HG03039 (cell line): Measurements from ENCODE around the gene MGAT3.

Experiments
- ATAC-seq: cut with Tn5 transposase; IDR thresholded peaks from one replicate; pipeline ENCODE4 v1.9.1; 2021; ENCODE audit warnings: mild to moderate bottlenecking, moderate library complexity; ENCODE audit not compliant: unreplicated experiment

The MGAT3 gene

GRCh38 chr22:39470451-39471291 is 13.9 kb downstream of the MGAT3 start:
- ATAC-seq = no peak

GRCh38 chr22:39471381-39472141 is 14.7 kb downstream of the MGAT3 start:
- no peak for ATAC-seq

- ATAC-seq = no peak
Measured at GRCh38 chr22:39472570-39473556, 16.1 kb downstream of the MGAT3 start.

GRCh38 chr22:39473851-39474250 is 17.0 kb downstream of the MGAT3 start:
- ATAC-seq = no peak

GRCh38 chr22:39474351-39475111 is 17.7 kb downstream of the MGAT3 start:
- ATAC-seq = no peak

GRCh38 chr22:39475337-39475736 is 18.5 kb downstream of the MGAT3 start:
- no peak for ATAC-seq

GRCh38 chr22:39475902-39476301 is 19.1 kb downstream of the MGAT3 start:
- no peak for ATAC-seq

- ATAC-seq = no peak
Measured at GRCh38 chr22:39476664-39477063, 19.9 kb downstream of the MGAT3 start.

- ATAC-seq = no peak
Measured at GRCh38 chr22:39477542-39477941, 20.7 kb downstream of the MGAT3 start.

GRCh38 chr22:39478441-39478850 is 21.6 kb downstream of the MGAT3 start:
- no peak for ATAC-seq

- ATAC-seq = no peak
Measured at GRCh38 chr22:39479254-39479653, 22.4 kb downstream of the MGAT3 start.

GRCh38 chr22:39480557-39480956 is 23.7 kb downstream of the MGAT3 start:
- no peak for ATAC-seq

GRCh38 chr22:39481054-39481453 is 24.2 kb downstream of the MGAT3 start:
- ATAC-seq = no peak

- ATAC-seq = no peak
Measured at GRCh38 chr22:39481595-39481994, 24.8 kb downstream of the MGAT3 start.

- no peak for ATAC-seq
Measured at GRCh38 chr22:39482768-39483167, 26.0 kb downstream of the MGAT3 start.

- no peak for ATAC-seq
Measured at GRCh38 chr22:39486951-39487825, 30.4 kb downstream of the MGAT3 start.

GRCh38 chr22:39487826-39488520 is 31.2 kb downstream of the MGAT3 start:
- no peak for ATAC-seq

GRCh38 chr22:39488563-39489083 is 31.8 kb downstream of the MGAT3 start:
- ATAC-seq = no peak
